ENCODE data around the gene ADTRP. TPM values are rescaled to one million over a fixed set of nuclear protein-coding genes. Genes with fewer than 3 reads are reported as not detected.

The ADTRP gene
- total and polyA plus RNA-seq, 10 of the 15 experiments (the other 5 are each of a cell fraction or from before 2014, with no cell fraction given) = 0.10 to 2.6 (median 2.1) TPM

GRCh38 chr6:11722805-11723631 lies 55.6 kb downstream of the ADTRP start (continued):
- TF ChIP-seq PAX5 (IDR thresholded peaks at IDR 0.05; ENCODE audit: borderline replicate concordance, low read depth, low read length) (0 out of 2 replicates have a peak, but pooled peaks have one; percentile 32), ZBED1 (IDR thresholded peaks at IDR 0.05; ENCODE audit: borderline replicate concordance) (peak; percentile 61; the same call in 1 of the 2 replicates), KDM1A (IDR thresholded peaks at IDR 0.05; ENCODE audit: borderline replicate concordance) (no peak), TAF1 (IDR thresholded peaks at IDR 0.05; ENCODE audit: borderline replicate concordance, low read depth, low read length) (no peak), SREBF2 (IDR thresholded peaks at IDR 0.05; ENCODE audit: low read length) (0 out of 2 replicates have a peak, but pooled peaks have one; percentile 13), ATF7 (IDR thresholded peaks at IDR 0.05; ENCODE audit: low read depth) (0 out of 2 replicates have a peak, but pooled peaks have one; percentile 44), RUNX3 (IDR thresholded peaks at IDR 0.05; ENCODE audit: low read length) (peak; percentile 44; the same call in 1 of the 2 replicates), BRCA1 (IDR thresholded peaks at IDR 0.05; ENCODE audit: low read depth, low read length) (no peak), SMAD5 (IDR thresholded peaks at IDR 0.05; ENCODE audit: low read depth) (no peak), MEF2A (IDR thresholded peaks at IDR 0.05; ENCODE audit: insufficient read depth, low read depth, low read length) (peak; percentile 41; the same call in 1 of the 2 replicates), SKIL (IDR thresholded peaks at IDR 0.05; ENCODE audit: low read depth, poor library complexity, severe bottlenecking) (no peak), RAD21 (IDR thresholded peaks at IDR 0.05; ENCODE audit: insufficient read depth, low read depth, low read length) (0 out of 2 replicates have a peak, but pooled peaks have one; percentile 4), JUNB (IDR thresholded peaks at IDR 0.05) (peak; percentile 17; the same call in 1 of the 2 replicates), YBX1 (IDR thresholded peaks at IDR 0.05) (no peak), BCL11A (IDR thresholded peaks at IDR 0.05; ENCODE audit: low read depth, low read length) (0 out of 2 replicates have a peak, but pooled peaks have one; percentile 4), MEF2B (IDR thresholded peaks at IDR 0.05; ENCODE audit: partially characterized antibody, poor library complexity, severe bottlenecking) (peak; percentile 63), NR2F1 (conservative IDR thresholded peaks at IDR 0.05) (peak; percentile 49; the same call in 1 of the 2 replicates), SPI1 (IDR thresholded peaks at IDR 0.05; ENCODE audit: borderline replicate concordance, insufficient read depth, low read depth, low read length) (peak; percentile 35; the same call in 1 of the 2 replicates), CREM (IDR thresholded peaks at IDR 0.05; ENCODE audit: low read depth) (0 out of 2 replicates have a peak, but pooled peaks have one; percentile 6), CHD2 (IDR thresholded peaks at IDR 0.05; ENCODE audit: borderline replicate concordance, low read depth, low read length) (0 out of 2 replicates have a peak, but pooled peaks have one; percentile 23), ZNF207 (IDR thresholded peaks at IDR 0.05; ENCODE audit: borderline replicate concordance) (peak; percentile 69; the same call in 1 of the 2 replicates), MLLT1 (IDR thresholded peaks at IDR 0.05) (0 out of 2 replicates have a peak, but pooled peaks have one; percentile 16)
